ENCODE results near the gene CTTNBP2.

The CTTNBP2 gene

DNA sequence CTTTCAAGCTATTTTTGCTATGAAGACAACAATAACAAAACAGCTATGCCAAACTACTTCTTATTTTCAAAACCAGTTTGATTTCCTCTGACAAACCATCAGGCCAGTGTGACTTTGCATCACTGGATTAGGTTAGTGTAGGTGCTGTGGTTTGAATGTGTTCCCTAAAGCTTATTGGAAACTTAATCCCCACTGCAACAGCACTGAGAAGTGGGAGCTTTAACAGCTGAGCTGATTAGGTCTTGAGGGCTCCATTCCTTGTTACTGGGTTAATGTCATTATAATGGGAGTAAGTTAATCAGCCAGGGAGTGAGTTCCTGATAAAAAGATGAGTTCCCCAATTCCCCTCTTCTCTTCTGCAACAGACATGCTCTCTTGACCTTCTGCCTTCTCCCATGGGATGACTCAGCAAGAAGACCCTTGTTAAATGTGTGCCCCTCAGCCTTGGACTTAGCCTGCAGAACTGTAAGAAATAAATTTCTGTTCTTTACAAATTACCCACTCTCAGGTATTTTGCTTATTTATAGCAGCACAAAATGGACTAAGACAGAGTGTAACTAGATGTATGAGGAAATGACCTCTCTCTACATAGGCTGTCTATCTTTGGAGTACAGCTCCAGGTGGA, 186.8 kb downstream of the CTTNBP2 start:
- CTCF ChIA-PET, result interaction anchor here (1.3 to 1.5 kb wide), 2 partner anchors 10 to 307 kb away, joined by 3 to 4 read pairs; no protein-coding TSS in a partner anchor
- no peak for DNase-seq (ENCODE audit: extremely low spot score)
- TF ChIP-seq, protein P1, sequence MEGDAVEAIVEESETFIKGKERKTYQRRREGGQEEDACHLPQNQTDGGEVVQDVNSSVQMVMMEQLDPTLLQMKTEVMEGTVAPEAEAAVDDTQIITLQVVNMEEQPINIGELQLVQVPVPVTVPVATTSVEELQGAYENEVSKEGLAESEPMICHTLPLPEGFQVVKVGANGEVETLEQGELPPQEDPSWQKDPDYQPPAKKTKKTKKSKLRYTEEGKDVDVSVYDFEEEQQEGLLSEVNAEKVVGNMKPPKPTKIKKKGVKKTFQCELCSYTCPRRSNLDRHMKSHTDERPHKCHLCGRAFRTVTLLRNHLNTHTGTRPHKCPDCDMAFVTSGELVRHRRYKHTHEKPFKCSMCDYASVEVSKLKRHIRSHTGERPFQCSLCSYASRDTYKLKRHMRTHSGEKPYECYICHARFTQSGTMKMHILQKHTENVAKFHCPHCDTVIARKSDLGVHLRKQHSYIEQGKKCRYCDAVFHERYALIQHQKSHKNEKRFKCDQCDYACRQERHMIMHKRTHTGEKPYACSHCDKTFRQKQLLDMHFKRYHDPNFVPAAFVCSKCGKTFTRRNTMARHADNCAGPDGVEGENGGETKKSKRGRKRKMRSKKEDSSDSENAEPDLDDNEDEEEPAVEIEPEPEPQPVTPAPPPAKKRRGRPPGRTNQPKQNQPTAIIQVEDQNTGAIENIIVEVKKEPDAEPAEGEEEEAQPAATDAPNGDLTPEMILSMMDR (IDR thresholded peaks at IDR 0.05; ENCODE audit: control extremely low read depth, extremely low read depth, low read depth, missing control alignments), result no peak
- POLR2A ChIA-PET, result interaction anchor here (0.6 kb wide), 1 partner anchor 84 kb away, joined by 3 read pairs; no protein-coding TSS in a partner anchor

DNA sequence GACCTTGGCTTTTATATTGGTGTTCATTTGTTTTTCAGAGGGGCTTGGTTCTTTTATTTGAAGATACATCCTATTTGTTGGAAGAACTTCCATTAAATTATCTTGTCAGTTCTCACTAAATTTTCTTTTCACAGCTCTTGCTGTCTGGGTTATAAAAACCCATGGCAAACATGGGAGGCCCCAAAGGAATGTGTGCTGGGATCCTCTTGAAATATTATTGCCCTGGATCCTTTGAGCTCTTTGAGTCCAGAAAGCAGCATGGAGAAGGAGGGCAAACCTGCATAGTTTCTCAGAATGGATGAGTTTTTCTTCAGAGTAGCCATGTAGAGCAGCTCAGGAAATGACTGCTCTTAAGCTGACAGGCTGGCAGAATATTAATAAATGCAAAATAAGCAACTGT, 187.4 kb downstream of the CTTNBP2 start:
- TF ChIP-seq, protein P1 (IDR thresholded peaks at IDR 0.05; ENCODE audit: control extremely low read depth, extremely low read depth, low read depth, missing control alignments), result no peak
- POLR2A ChIA-PET, result interaction anchor here (0.6 kb wide), 1 partner anchor 84 kb away, joined by 3 read pairs; no protein-coding TSS in a partner anchor
- no peak for DNase-seq (ENCODE audit: extremely low spot score)
- CTCF ChIA-PET, result interaction anchor here (1.3 to 1.5 kb wide), 2 partner anchors 11 to 307 kb away, joined by 3 to 4 read pairs; no protein-coding TSS in a partner anchor

DNA sequence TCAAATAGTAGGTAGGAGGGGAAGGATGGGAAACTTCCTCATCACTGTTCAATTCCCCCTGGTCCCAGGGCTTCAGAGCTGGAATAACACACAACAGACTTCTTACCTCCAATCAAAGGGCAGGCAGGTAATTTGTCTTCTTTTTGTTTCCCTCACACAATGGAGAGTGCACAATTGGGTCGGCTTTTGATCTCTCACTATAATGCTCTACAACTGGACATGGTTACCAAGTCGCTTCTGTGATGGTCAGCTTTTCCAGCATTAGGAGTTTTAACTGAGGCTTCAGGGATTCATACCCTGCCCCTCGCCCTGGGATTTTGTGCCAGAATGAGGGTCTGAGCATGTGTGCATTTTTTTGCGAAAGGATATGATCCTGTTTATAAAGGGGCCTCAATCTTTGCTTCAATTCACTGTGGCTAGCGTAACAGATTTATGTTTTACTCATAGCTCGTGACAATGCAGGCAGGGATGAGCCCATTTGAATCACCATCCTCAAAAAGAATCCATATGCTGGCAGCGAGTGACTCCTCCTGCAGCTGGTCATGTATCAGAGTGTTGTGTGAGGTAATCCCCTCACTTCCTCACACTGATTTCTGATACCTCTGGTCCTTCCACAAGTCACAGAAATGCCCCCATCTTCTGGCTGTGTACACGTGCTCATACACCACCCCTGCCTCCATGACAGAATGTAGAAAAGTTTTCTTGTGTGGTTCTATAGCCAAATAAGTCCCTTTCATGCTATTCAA, 189.6 kb downstream of the CTTNBP2 start:
- DNase-seq (ENCODE audit: extremely low spot score), result no peak
- ChIA-PET POLR2A (no interaction called here), CTCF (interaction anchor here (1.7 kb wide), 1 partner anchor 9 kb away, joined by 4 read pairs; no protein-coding TSS in a partner anchor)
- TF ChIP-seq, protein P1 (IDR thresholded peaks at IDR 0.05; ENCODE audit: control extremely low read depth, extremely low read depth, low read depth, missing control alignments), result no peak

DNA sequence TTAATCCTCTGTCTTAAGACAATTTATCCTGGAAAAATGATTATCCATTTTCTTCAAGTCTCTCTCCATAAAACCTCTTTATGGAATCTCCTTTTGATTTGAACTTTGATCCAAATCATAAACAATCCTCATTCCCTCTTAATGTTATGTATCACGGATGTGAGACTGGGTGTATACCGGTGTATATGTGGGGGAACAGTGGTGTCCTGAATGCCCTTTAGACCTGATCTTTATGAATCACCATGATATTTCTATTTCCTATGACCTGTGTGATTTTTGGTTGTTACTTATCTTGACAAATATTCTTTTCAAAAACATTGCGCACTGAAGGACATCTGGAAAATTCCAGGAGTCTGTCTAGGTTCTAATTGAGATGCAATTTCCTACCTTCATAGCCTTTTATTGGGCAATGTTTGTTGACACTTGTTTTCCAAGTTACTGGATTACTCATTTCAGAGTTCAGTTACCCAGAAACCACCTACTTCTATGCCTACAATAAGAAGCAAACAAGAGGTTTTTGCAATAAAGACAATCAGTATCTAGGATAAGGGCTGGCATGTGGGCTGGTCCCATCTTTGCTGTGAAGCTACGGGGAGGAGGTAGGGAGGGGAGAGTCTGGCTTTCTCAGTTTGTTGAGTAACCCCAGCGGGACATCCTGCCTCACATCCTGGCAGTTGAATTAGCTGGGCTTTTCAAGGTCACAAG, 190.4 kb downstream of the CTTNBP2 start:
- CTCF ChIA-PET, result interaction anchor here (1.3 to 1.7 kb wide), 2 partner anchors 8 to 9 kb away, joined by 4 read pairs; no protein-coding TSS in a partner anchor

DNA sequence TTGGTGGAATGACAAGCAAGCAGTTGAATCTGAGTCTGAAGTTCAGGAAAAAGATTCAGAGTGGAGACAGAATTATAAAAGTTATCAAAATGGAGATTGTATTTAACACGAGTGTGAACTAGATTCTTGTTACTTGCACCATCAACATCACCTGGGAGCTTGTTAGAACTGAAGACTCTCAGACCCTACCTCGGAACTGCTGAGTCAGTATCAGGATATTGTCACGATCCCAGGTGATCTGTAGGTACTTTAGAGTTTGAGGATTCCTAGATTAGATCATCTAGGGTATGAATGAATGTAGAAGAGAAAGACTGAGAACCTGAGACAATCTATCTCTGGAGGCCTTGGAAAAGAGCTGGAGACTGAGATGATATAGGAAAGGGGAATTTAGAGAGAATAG, 194.1 kb downstream of the CTTNBP2 start:
- DNase-seq (ENCODE audit: extremely low spot score), result no peak
- ChIA-PET CTCF (no interaction called here), POLR2A (no interaction called here)
- TF ChIP-seq, protein P1 (IDR thresholded peaks at IDR 0.05; ENCODE audit: control extremely low read depth, extremely low read depth, low read depth, missing control alignments), result no peak

More for the DNA sequence above, 190.4 kb downstream of the CTTNBP2 start:
- no peak for DNase-seq (ENCODE audit: extremely low spot score)
- TF ChIP-seq, protein P1 (IDR thresholded peaks at IDR 0.05; ENCODE audit: control extremely low read depth, extremely low read depth, low read depth, missing control alignments), result no peak
- POLR2A ChIA-PET, result no interaction called here
